GM19438 (cell line): ENCODE measurements around the gene SRCAP.
A peak's percentile ranks its signal among the peaks of the same experiment; 100 is the strongest.
"Not testable (repeated sequence)": the region's sequence is repeated elsewhere in the genome, so short reads cannot be mapped to it uniquely, and the experiment has no call there.

Experiments used
- ATAC-seq: cut with Tn5 transposase; IDR thresholded peaks from one replicate; pipeline ENCODE4 v1.9.1; 2021; ENCODE audit warnings: low read depth; ENCODE audit not compliant: unreplicated experiment

Gene SRCAP

GRCh38 chr16:30697264-30698138 lies 1.5 kb upstream of the SRCAP start:
- ATAC-seq: peak; percentile 83

- ATAC-seq: peak; percentile 53
These were observed 694 bp upstream of the SRCAP start for GRCh38 chr16:30698139-30698815.

GRCh38 chr16:30699615-30700099 lies 686 bp downstream of the SRCAP start:
- ATAC-seq: no peak

GRCh38 chr16:30700491-30700890 lies 1.5 kb downstream of the SRCAP start:
- no peak for ATAC-seq

GRCh38 chr16:30700971-30701370 lies 2.0 kb downstream of the SRCAP start:
- ATAC-seq: no peak

GRCh38 chr16:30703071-30703470 lies 4.1 kb downstream of the SRCAP start:
- ATAC-seq: not testable (repeated sequence)

- ATAC-seq: no peak
These were observed 5.0 kb downstream of the SRCAP start for GRCh38 chr16:30703971-30704370.

- ATAC-seq: no peak
These were observed 7.1 kb downstream of the SRCAP start for GRCh38 chr16:30706046-30706445.

GRCh38 chr16:30710971-30711370 lies 12.0 kb downstream of the SRCAP start:
- ATAC-seq: no peak

GRCh38 chr16:30711712-30712111 lies 12.7 kb downstream of the SRCAP start:
- no peak for ATAC-seq

- no peak for ATAC-seq
These were observed 16.9 kb downstream of the SRCAP start for GRCh38 chr16:30715750-30716445.

GRCh38 chr16:30720086-30720485 lies 21.1 kb downstream of the SRCAP start:
- ATAC-seq: no peak

GRCh38 chr16:30720694-30721093 lies 21.7 kb downstream of the SRCAP start:
- no peak for ATAC-seq

GRCh38 chr16:30721167-30721566 lies 22.2 kb downstream of the SRCAP start:
- no peak for ATAC-seq

- ATAC-seq: no peak
These were observed 22.6 kb downstream of the SRCAP start for GRCh38 chr16:30721606-30722005.

- ATAC-seq: no peak
These were observed 23.5 kb downstream of the SRCAP start for GRCh38 chr16:30722443-30722842.

- ATAC-seq: no peak
These were observed 23.9 kb downstream of the SRCAP start for GRCh38 chr16:30722916-30723315.

GRCh38 chr16:30723725-30724355 lies 24.9 kb downstream of the SRCAP start:
- no peak for ATAC-seq

- no peak for ATAC-seq
These were observed 25.9 kb downstream of the SRCAP start for GRCh38 chr16:30724641-30725417.

- ATAC-seq: no peak
These were observed 26.4 kb downstream of the SRCAP start for GRCh38 chr16:30725418-30725792.
